HG02798 (cell line): Measurements from ENCODE around the gene ARHGEF19.
"Not testable (repeated sequence)": the region's sequence is repeated elsewhere in the genome, so short reads cannot be mapped to it uniquely, and the experiment has no call there.

Source experiments
- ATAC-seq: cut with Tn5 transposase; IDR thresholded peaks from one replicate; pipeline ENCODE4 v1.9.1; 2021; ENCODE audit warnings: mild to moderate bottlenecking; ENCODE audit not compliant: unreplicated experiment, poor library complexity

The ARHGEF19 gene

GRCh38 chr1:16212251-16212961 lies at the start of gene ARHGEF19:
ARHGEF19 (minus strand) TSS chr1:16212652; CDS start chr1:16209054, 3,598 bp downstream.
- no peak for ATAC-seq

GRCh38 chr1:16262067-16262466 lies 49.6 kb upstream of the ARHGEF19 start:
- ATAC-seq: no peak

GRCh38 chr1:16260814-16261213 lies 48.4 kb upstream of the ARHGEF19 start:
- ATAC-seq: no peak

GRCh38 chr1:16258591-16259135 lies 46.2 kb upstream of the ARHGEF19 start:
- no peak for ATAC-seq

GRCh38 chr1:16257968-16258367 lies 45.5 kb upstream of the ARHGEF19 start:
- no peak for ATAC-seq

- not testable (repeated sequence) for ATAC-seq
Observed at GRCh38 chr1:16257556-16257955, 45.1 kb upstream of the ARHGEF19 start.

GRCh38 chr1:16256478-16256877 lies 44.0 kb upstream of the ARHGEF19 start:
- ATAC-seq: no peak

GRCh38 chr1:16254263-16254928 lies 41.9 kb upstream of the ARHGEF19 start:
- ATAC-seq: no peak

GRCh38 chr1:16253332-16253922 lies 41.0 kb upstream of the ARHGEF19 start:
- ATAC-seq: no peak

- ATAC-seq: no peak
Observed at GRCh38 chr1:16252912-16253311, 40.5 kb upstream of the ARHGEF19 start.

- ATAC-seq: no peak
Observed at GRCh38 chr1:16251381-16251780, 38.9 kb upstream of the ARHGEF19 start.

- ATAC-seq: no peak
Observed at GRCh38 chr1:16250524-16251251, 38.2 kb upstream of the ARHGEF19 start.

GRCh38 chr1:16249596-16250241 lies 37.3 kb upstream of the ARHGEF19 start:
- ATAC-seq: no peak

- no peak for ATAC-seq
Observed at GRCh38 chr1:16248603-16249516, 36.4 kb upstream of the ARHGEF19 start.

GRCh38 chr1:16248007-16248436 lies 35.6 kb upstream of the ARHGEF19 start:
- no peak for ATAC-seq

GRCh38 chr1:16247441-16247840 lies 35.0 kb upstream of the ARHGEF19 start:
- no peak for ATAC-seq

GRCh38 chr1:16246961-16247360 lies 34.5 kb upstream of the ARHGEF19 start:
- no peak for ATAC-seq

- not testable (repeated sequence) for ATAC-seq
Observed at GRCh38 chr1:16246239-16246638, 33.8 kb upstream of the ARHGEF19 start.
